Fibroblast of lung (primary cell): ENCODE data around the gene LRP8. TPM values are rescaled to one million over a fixed set of nuclear protein-coding genes. Genes with fewer than 3 reads are reported as not detected.

Source experiments
- DNase-seq, 2 donors: peaks; one replicate each; pipeline versions ENCODE4 v3.0.0 to v3.0.0-alpha.2; 2010; ENCODE audit warnings: low read depth in 2 of 2
- H2AFZ ChIP-seq: 2 replicates; pipeline ENCODE4 v1.5.1; 2012; ENCODE audit warnings: low read length, control low read depth, inconsistent platforms
- H3K27ac ChIP-seq: 2 replicates; pipeline ENCODE4 v1.5.1; 2011; ENCODE audit warnings: low read length, control low read depth; ENCODE audit not compliant: insufficient read depth
- H3K27me3 ChIP-seq: 2 replicates; pipeline ENCODE4 v1.5.1; 2011; ENCODE audit warnings: mild to moderate bottlenecking, low read length; ENCODE audit not compliant: control insufficient read depth, insufficient read depth
- H3K36me3 ChIP-seq: 2 replicates; pipeline ENCODE4 v1.5.1; 2011; ENCODE audit warnings: low read length; ENCODE audit not compliant: control insufficient read depth, insufficient read depth
- H3K4me1 ChIP-seq: 2 replicates; pipeline ENCODE4 v1.5.1; 2011; ENCODE audit warnings: low read length; ENCODE audit not compliant: control insufficient read depth, insufficient read depth; ENCODE audit errors: extremely low read depth
- H3K4me2 ChIP-seq: 2 replicates; pipeline ENCODE4 v1.5.1; 2011; ENCODE audit warnings: low read length, control low read depth; ENCODE audit not compliant: insufficient read depth; ENCODE audit errors: extremely low read depth
- H3K4me3 ChIP-seq, 4 experiments: fragments of 200-600 bp in 1 of 4; sonication (generic) in 1 of 4; replicated peaks in 1 of 4; 2 replicates each; pipeline ENCODE4 v1.5.1; 2011 to 2016; ENCODE audit warnings: low read length in 4 of 4, low read depth in 3 of 4, mild to moderate bottlenecking in 3 of 4, control low read depth in 2 of 4, inconsistent platforms in 1 of 4, mixed read lengths in 1 of 4; ENCODE audit not compliant: insufficient read depth in 1 of 4; ENCODE audit errors: control extremely low read depth in 1 of 4
- H3K79me2 ChIP-seq: 2 replicates; pipeline ENCODE4 v1.5.1; 2012; ENCODE audit warnings: mild to moderate bottlenecking, low read length, inconsistent platforms; ENCODE audit not compliant: control insufficient read depth, insufficient read depth
- H3K9ac ChIP-seq: 2 replicates; pipeline ENCODE4 v1.5.1; 2011; ENCODE audit warnings: mild to moderate bottlenecking, low read length, control low read depth; ENCODE audit not compliant: insufficient read depth
- H3K9me3 ChIP-seq: 2 replicates; pipeline ENCODE4 v1.5.1; 2012; ENCODE audit warnings: low read depth, low read length; ENCODE audit not compliant: control insufficient read depth, insufficient read depth
- H4K20me1 ChIP-seq: 2 replicates; pipeline ENCODE4 v1.5.1; 2011; ENCODE audit warnings: low read length; ENCODE audit not compliant: control insufficient read depth, insufficient read depth; ENCODE audit errors: extremely low read depth
- EZH2 ChIP-seq: IDR thresholded peaks from 2 replicates; pipeline ENCODE4 v1.5.1; 2012; ENCODE audit warnings: low read length, control low read depth, mild to moderate bottlenecking; ENCODE audit errors: missing control alignments
- polyA plus RNA-seq, 2 donors: library from polyadenylated mRNA; depleted of rRNA in 1 of 2; stranded (reverse) in 1 of 2; unstranded in 1 of 2; fragments of >200 nt; gene quantifications; 2 replicates each; pipeline ENCODE4 v1.2.1, GENCODE V29; 2011 to 2012; ENCODE audit warnings: missing spikeins in 1 of 2
- total RNA-seq: library from RNA; depleted of rRNA; stranded (reverse); fragments of >200 nt; gene quantifications from 2 replicates; pipeline ENCODE4 v1.2.1, GENCODE V29; 2014
- TF ChIP-seq, protein P1 (sequence below), 2 donors: IDR thresholded peaks in 1 of 2; conservative IDR thresholded peaks in 1 of 2; 1 replicate in 1 of 2; 2 replicates in 1 of 2; pipeline ENCODE4 v1.5.1; 2011 to 2012; ENCODE audit warnings: low read length in 2 of 2, control low read depth in 1 of 2, inconsistent platforms in 1 of 2, low read depth in 1 of 2, mild to moderate bottlenecking in 1 of 2

LRP8 gene
- total and polyA plus RNA-seq, 2 donors (not counting 1 experiment from before 2014, with no cell fraction given), result 8.4 to 10.3 TPM

DNA sequence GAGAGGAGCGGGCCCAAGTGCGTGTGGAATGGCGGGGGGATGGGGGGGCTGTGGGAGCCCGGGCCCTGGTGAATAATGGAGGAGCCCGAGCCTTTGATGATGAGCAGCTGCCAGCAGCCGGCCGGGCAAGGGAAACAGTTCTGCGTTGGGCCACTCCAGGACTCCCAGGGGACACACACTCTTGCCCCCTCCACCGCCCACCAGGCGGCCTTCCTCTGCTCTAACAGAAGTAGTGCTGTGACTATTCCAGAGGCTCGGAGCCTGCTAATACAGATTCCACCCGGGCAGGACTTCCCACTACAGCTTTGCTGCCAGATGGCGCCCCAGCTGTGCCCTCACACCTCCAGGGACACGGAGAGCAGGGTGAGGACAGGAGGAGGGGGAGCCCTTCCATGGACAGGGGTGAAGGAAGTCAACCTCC, 48.2 kb upstream of the LRP8 start:
- H3K4me2 ChIP-seq, result no peak overlapping the region
- H2AFZ ChIP-seq, result no peak overlapping the region

GRCh38 chr1:53375440-53375839, 47.6 kb upstream of the LRP8 start:
- no peak overlapping the region for H2AFZ ChIP-seq
- no peaks in the 10 kb centered on the region for H3K9me3 ChIP-seq
- peaks cover 7% of the 10 kb centered on the region for H3K27me3 ChIP-seq
- no peaks in the 10 kb centered on the region for H3K36me3 ChIP-seq
- H3K4me3 ChIP-seq, result no peak overlapping the region
- no peak overlapping the region for H3K9ac ChIP-seq
- no peaks in the 10 kb centered on the region for H4K20me1 ChIP-seq
- no peak for DNase-seq
- TF ChIP-seq EZH2, result no peak
- TF ChIP-seq, protein P1, sequence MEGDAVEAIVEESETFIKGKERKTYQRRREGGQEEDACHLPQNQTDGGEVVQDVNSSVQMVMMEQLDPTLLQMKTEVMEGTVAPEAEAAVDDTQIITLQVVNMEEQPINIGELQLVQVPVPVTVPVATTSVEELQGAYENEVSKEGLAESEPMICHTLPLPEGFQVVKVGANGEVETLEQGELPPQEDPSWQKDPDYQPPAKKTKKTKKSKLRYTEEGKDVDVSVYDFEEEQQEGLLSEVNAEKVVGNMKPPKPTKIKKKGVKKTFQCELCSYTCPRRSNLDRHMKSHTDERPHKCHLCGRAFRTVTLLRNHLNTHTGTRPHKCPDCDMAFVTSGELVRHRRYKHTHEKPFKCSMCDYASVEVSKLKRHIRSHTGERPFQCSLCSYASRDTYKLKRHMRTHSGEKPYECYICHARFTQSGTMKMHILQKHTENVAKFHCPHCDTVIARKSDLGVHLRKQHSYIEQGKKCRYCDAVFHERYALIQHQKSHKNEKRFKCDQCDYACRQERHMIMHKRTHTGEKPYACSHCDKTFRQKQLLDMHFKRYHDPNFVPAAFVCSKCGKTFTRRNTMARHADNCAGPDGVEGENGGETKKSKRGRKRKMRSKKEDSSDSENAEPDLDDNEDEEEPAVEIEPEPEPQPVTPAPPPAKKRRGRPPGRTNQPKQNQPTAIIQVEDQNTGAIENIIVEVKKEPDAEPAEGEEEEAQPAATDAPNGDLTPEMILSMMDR (conservative IDR thresholded peaks at IDR 0.05 in 1 of 2, IDR thresholded peaks at IDR 0.05 in 1 of 2; ENCODE audit: low read depth in 1 of 2, low read length in 2 of 2), result no peak
- no peaks in the 10 kb centered on the region for H3K79me2 ChIP-seq
- no peaks in the 10 kb centered on the region for H3K4me1 ChIP-seq
- H3K4me2 ChIP-seq, result no peak overlapping the region
- H3K27ac ChIP-seq, result no peak overlapping the region

More for the DNA sequence above, 48.2 kb upstream of the LRP8 start:
- no peak overlapping the region for H3K27ac ChIP-seq
- no peak for DNase-seq
- no peaks in the 10 kb centered on the region for H3K36me3 ChIP-seq
- H3K27me3 ChIP-seq, result peaks cover 7% of the 10 kb centered on the region
- no peaks in the 10 kb centered on the region for H4K20me1 ChIP-seq
- H3K4me1 ChIP-seq, result no peaks in the 10 kb centered on the region
- no peak for TF ChIP-seq EZH2
- TF ChIP-seq, protein P1 (conservative IDR thresholded peaks at IDR 0.05 in 1 of 2, IDR thresholded peaks at IDR 0.05 in 1 of 2; ENCODE audit: low read depth in 1 of 2, low read length in 2 of 2), result no peak
- H3K9ac ChIP-seq, result no peak overlapping the region
- no peaks in the 10 kb centered on the region for H3K9me3 ChIP-seq
- H3K79me2 ChIP-seq, result no peaks in the 10 kb centered on the region
- no peak overlapping the region for H3K4me3 ChIP-seq

DNA sequence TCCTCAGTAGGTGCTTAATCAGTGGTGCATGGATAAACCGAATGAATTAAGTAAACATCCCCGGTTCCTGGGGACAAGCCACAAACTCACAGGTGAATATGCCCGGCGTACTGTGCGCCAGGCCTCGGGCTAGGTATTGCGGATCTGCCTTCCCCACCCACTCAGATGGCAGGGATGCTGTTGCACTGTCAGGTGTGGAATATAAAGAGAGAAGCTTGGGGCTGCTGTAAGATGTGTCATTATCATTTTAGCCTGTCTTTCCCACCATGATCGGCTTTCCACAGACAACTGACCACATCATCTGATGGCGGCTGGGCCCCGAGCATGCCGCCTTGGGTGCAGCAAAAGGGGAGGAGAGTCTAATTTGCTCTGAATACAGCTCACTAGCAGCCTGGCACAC, 45.4 kb upstream of the LRP8 start:
- Histone ChIP-seq H3K27ac (no peak overlapping the region), H3K9ac (no peak overlapping the region), H3K79me2 (no peaks in the 10 kb centered on the region), H3K4me3 (no peak overlapping the region), H3K4me1 (no peaks in the 10 kb centered on the region), H2AFZ (no peak overlapping the region), H4K20me1 (no peaks in the 10 kb centered on the region), H3K27me3 (peaks cover 4% of the 10 kb centered on the region), H3K9me3 (no peaks in the 10 kb centered on the region), H3K4me2 (no peak overlapping the region), H3K36me3 (no peaks in the 10 kb centered on the region)
- DNase-seq, result no peak
- TF ChIP-seq, protein P1 (conservative IDR thresholded peaks at IDR 0.05 in 1 of 2, IDR thresholded peaks at IDR 0.05 in 1 of 2; ENCODE audit: low read depth in 1 of 2, low read length in 2 of 2), result no peak
- no peak for TF ChIP-seq EZH2
